Smooth muscle cell (in vitro differentiated cells): ENCODE measurements around the gene C1orf74. TPM values are rescaled to one million over a fixed set of nuclear protein-coding genes. Genes with fewer than 3 reads are reported as not detected.

ENCODE experiments used
- DNase-seq: peaks from one replicate; lab custom pipeline; 2025; ENCODE audit not compliant: unreplicated experiment; lab: John Stamatoyannopoulos, UW
- H2AFZ ChIP-seq: fragments of 200-600 bp; sonication (generic); 2 replicates; pipeline ENCODE4 v1.6.0; 2016; ENCODE audit warnings: antibody characterized with exemption, low read depth, mild to moderate bottlenecking
- H3F3A ChIP-seq: fragments of 200-600 bp; sonication (generic); 2 replicates; pipeline ENCODE4 v1.6.0; 2017; ENCODE audit warnings: antibody characterized with exemption, low read depth
- H3K27ac ChIP-seq: fragments of 200-600 bp; sonication (generic); 2 replicates; pipeline ENCODE4 v1.5.1; 2016; ENCODE audit warnings: low read depth, mild to moderate bottlenecking
- H3K27me3 ChIP-seq: fragments of 200-600 bp; sonication (generic); 2 replicates; pipeline ENCODE4 v1.6.1; 2016; ENCODE audit warnings: low read depth, mild to moderate bottlenecking
- H3K36me3 ChIP-seq: fragments of 200-600 bp; sonication (generic); 2 replicates; pipeline ENCODE4 v1.5.1; 2016; ENCODE audit warnings: low read depth
- H3K4me1 ChIP-seq: fragments of 200-600 bp; sonication (generic); 2 replicates; pipeline ENCODE4 v1.5.1; 2016; ENCODE audit warnings: low read depth
- H3K4me2 ChIP-seq: fragments of 200-600 bp; sonication (generic); 2 replicates; pipeline ENCODE4 v1.6.0; 2016; ENCODE audit warnings: mild to moderate bottlenecking
- H3K4me3 ChIP-seq: fragments of 200-600 bp; sonication (generic); 2 replicates; pipeline ENCODE4 v1.5.1; 2016; ENCODE audit warnings: mild to moderate bottlenecking
- H3K79me2 ChIP-seq: fragments of 200-600 bp; sonication (generic); 2 replicates; pipeline ENCODE4 v1.6.0; 2016; ENCODE audit warnings: low read depth, mild to moderate bottlenecking
- H3K9ac ChIP-seq: fragments of 200-600 bp; sonication (generic); 2 replicates; pipeline ENCODE4 v1.6.0; 2016; ENCODE audit warnings: low read depth
- H3K9me3 ChIP-seq: fragments of 200-600 bp; sonication (generic); replicated peaks from 2 replicates; pipeline ENCODE4 v1.5.1; 2016; ENCODE audit warnings: low read depth
- H4K20me1 ChIP-seq: fragments of 200-600 bp; sonication (generic); 2 replicates; pipeline ENCODE4 v1.6.0; 2016; ENCODE audit warnings: low read depth
- CTCF ChIP-seq: fragments of 200-600 bp; sonication (generic); IDR thresholded peaks from 2 replicates; pipeline ENCODE4 v1.5.1; 2017; ENCODE audit warnings: borderline replicate concordance, mild to moderate bottlenecking, antibody characterized with exemption; ENCODE audit not compliant: insufficient read depth, poor library complexity, severe bottlenecking
- WGBS: methylation state at CpG from one replicate; pipeline ENCODE4 v1.1.7; 2016; ENCODE audit warnings: low lambda C conversion rate; 5-methylcytosine and 5-hydroxymethylcytosine counted together
- polyA plus RNA-seq: library from polyadenylated mRNA; unstranded; fragments of >200 nt; fragmentation: Nextera tagmentation; extraction: Ambion mirVana; gene quantifications from 2 replicates; pipeline ENCODE4 v1.2.1, GENCODE V29; 2016
- total RNA-seq: library from RNA; depleted of rRNA; stranded (reverse); fragments of >200 nt; gene quantifications from 2 replicates; pipeline ENCODE4 v1.2.3, GENCODE V29; 2014

Gene C1orf74
- total and polyA plus RNA-seq, 2 experiments from 2014 or later: 1.0 to 5.0 TPM

DNA sequence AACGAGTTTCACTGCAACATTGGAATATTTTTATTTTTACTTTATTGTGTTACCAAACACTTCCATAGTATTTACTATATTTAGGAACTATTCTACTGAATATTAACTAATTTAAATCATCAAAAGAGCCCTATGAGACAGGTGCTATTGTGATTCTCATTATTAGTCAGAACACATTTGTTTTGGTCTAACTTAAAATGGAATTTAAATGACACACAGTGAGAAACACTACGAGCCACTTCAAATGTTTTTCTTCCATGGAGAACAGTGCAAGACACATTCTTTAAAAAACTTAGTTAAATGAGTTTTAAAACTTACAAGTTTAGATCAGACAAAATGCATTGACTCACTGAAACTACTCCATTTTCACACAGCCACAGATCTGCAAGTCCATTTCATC, 35.2 kb downstream of the C1orf74 start:
- peaks cover 4% of the 10 kb centered on the region for H3F3A ChIP-seq
- no peak for TF ChIP-seq CTCF
- no peak overlapping the region for H2AFZ ChIP-seq
- H4K20me1 ChIP-seq: no peaks in the 10 kb centered on the region
- no peaks in the 10 kb centered on the region for H3K27me3 ChIP-seq
- no peak overlapping the region for H3K4me2 ChIP-seq
- 67% methylated on average over 2 of the region's 2 CpGs for WGBS
- no peaks in the 10 kb centered on the region for H3K4me1 ChIP-seq
- DNase-seq: no peak
- H3K36me3 ChIP-seq: no peaks in the 10 kb centered on the region
- no peaks in the 10 kb centered on the region for H3K9me3 ChIP-seq
- H3K79me2 ChIP-seq: no peaks in the 10 kb centered on the region
- H3K27ac ChIP-seq: no peak overlapping the region
- no peak overlapping the region for H3K4me3 ChIP-seq
- no peak overlapping the region for H3K9ac ChIP-seq

DNA sequence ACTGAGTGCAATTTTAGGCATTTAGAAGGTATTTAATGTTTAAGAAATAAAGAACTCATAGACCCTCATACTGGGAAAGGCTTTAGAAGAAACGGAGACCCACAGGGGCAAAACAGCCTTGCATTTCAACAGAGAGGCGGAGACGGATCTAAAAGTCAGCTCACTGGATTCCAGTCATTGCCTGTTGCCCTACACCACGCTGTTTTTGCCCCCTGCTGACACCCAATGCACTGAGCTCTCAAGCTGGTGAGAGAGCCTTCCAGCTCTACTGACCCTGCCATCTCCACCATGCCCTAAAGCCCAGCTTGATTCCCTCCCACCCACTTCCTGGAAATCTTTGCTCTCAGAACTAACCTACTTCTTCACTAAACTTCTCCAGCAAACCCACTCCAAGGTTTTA, 35.7 kb downstream of the C1orf74 start:
- Histone ChIP-seq H3K4me2 (no peak overlapping the region), H3K36me3 (no peaks in the 10 kb centered on the region), H3K9ac (no peak overlapping the region), H3K4me3 (no peak overlapping the region), H3F3A (peaks cover 4% of the 10 kb centered on the region), H3K27ac (no peak overlapping the region), H4K20me1 (no peaks in the 10 kb centered on the region), H3K79me2 (no peaks in the 10 kb centered on the region), H3K4me1 (no peaks in the 10 kb centered on the region), H3K27me3 (no peaks in the 10 kb centered on the region), H2AFZ (no peak overlapping the region), H3K9me3 (no peaks in the 10 kb centered on the region)
- no peak for DNase-seq
- TF ChIP-seq CTCF: no peak
- WGBS: 50% methylated on average over 4 of the region's 4 CpGs

GRCh38 chr1:209747580-209748262, 36.6 kb downstream of the C1orf74 start:
- WGBS: 5% methylated on average over 37 of the region's 37 CpGs
- Histone ChIP-seq H3K4me3 (peak overlapping the region; percentile 37), H3K27ac (no peak overlapping the region)

More at GRCh38 chr1:209747580-209748262, 36.6 kb downstream of the C1orf74 start:
- Histone ChIP-seq H3K27me3 (no peaks in the 10 kb centered on the region), H3K4me1 (no peaks in the 10 kb centered on the region), H2AFZ (peak overlapping the region; percentile 8), H3K9me3 (no peaks in the 10 kb centered on the region), H3K9ac (no peak overlapping the region), H3K4me2 (peak overlapping the region; percentile 72), H4K20me1 (no peaks in the 10 kb centered on the region), H3K36me3 (no peaks in the 10 kb centered on the region), H3F3A (peaks cover 4% of the 10 kb centered on the region), H3K79me2 (no peaks in the 10 kb centered on the region)
- peak; percentile 47 for DNase-seq
- TF ChIP-seq CTCF: peak; percentile 91
